ENCODE measurements around the gene OR52N5. TPM values are rescaled to one million over a fixed set of nuclear protein-coding genes. Genes with fewer than 3 reads are reported as not detected.

Gene OR52N5
- total and polyA plus RNA-seq, 8 donors: not detected

- no peak overlapping the region for H3K4me3 ChIP-seq
- intact Hi-C loops (cut with DNase I): loop anchor here in 1 of 2 donors (5.0 kb wide), 1 partner anchor 333 kb away; no protein-coding TSS in a partner anchor
- DNase-seq (no peak), ATAC-seq (no peak)
- H3K27ac ChIP-seq: no peak overlapping the region
- no peaks in the 10 kb centered on the region for H3K27me3 ChIP-seq
- H3K9me3 ChIP-seq: no peaks in the 10 kb centered on the region
- no peak for TF ChIP-seq CTCF (IDR thresholded peaks at IDR 0.05)
- peaks cover 0 to 13% of the 10 kb centered on the region in 2 donors for H3K4me1 ChIP-seq
- no peaks in the 10 kb centered on the region for H3K36me3 ChIP-seq
These were observed 27.0 kb upstream of the OR52N5 start for GRCh38 chr11:5809905-5810795.

GRCh38 chr11:5809122-5809519 lies 26.0 kb upstream of the OR52N5 start:
- DNase-seq (peak in 1 of 4 donors; percentile 26), ATAC-seq (peak; percentile 71)
- Histone ChIP-seq H3K9me3 (peaks cover 0 to under 1% of the 10 kb centered on the region in 2 donors), H3K27me3 (no peaks in the 10 kb centered on the region), H3K4me3 (peak overlapping the region; percentile 35 to 51), H3K4me1 (peaks cover 0 to 13% of the 10 kb centered on the region in 2 donors), H3K27ac (no peak overlapping the region), H3K36me3 (no peaks in the 10 kb centered on the region)
- no peak for TF ChIP-seq CTCF (IDR thresholded peaks at IDR 0.05)
- intact Hi-C loops (cut with DNase I): loop anchor here in 1 of 2 donors (5.0 kb wide), 1 partner anchor 332 kb away; no protein-coding TSS in a partner anchor

GRCh38 chr11:5808500-5809121 lies 25.5 kb upstream of the OR52N5 start, which contains the start of gene OR52N2:
OR52N2 (plus strand) TSS chr11:5808924; CDS start chr11:5820336, 11,412 bp downstream.
- intact Hi-C loops (cut with DNase I): loop anchor here in 1 of 2 donors (5.0 kb wide), 1 partner anchor 331 kb away; no protein-coding TSS in a partner anchor

GRCh38 chr11:5807580-5807979 lies 24.4 kb upstream of the OR52N5 start:
- Histone ChIP-seq H3K27ac (no peak overlapping the region), H3K9me3 (peaks cover 0 to 8% of the 10 kb centered on the region in 2 donors), H3K4me3 (no peak overlapping the region), H3K27me3 (no peaks in the 10 kb centered on the region), H3K4me1 (peaks cover 0 to 13% of the 10 kb centered on the region in 2 donors), H3K36me3 (no peaks in the 10 kb centered on the region)
- DNase-seq (no peak), ATAC-seq (no peak)
- TF ChIP-seq CTCF (IDR thresholded peaks at IDR 0.05): no peak
- intact Hi-C loops (cut with DNase I): loop anchor here in 1 of 2 donors (5.0 kb wide), 1 partner anchor 330 kb away; no protein-coding TSS in a partner anchor

More at GRCh38 chr11:5808500-5809121, 25.5 kb upstream of the OR52N5 start, which contains the start of gene OR52N2:
- H3K36me3 ChIP-seq: no peaks in the 10 kb centered on the region
- ATAC-seq (peak; percentile 100), DNase-seq (peak; percentile 53 to 80 (median 73))
- peaks cover 0 to 5% of the 10 kb centered on the region in 2 donors for H3K9me3 ChIP-seq
- H3K27ac ChIP-seq: no peak within 1 kb of the TSS
- peaks cover 0 to 13% of the 10 kb centered on the region in 2 donors for H3K4me1 ChIP-seq
- peak; percentile 85 to 91 for TF ChIP-seq CTCF (IDR thresholded peaks at IDR 0.05)
- H3K27me3 ChIP-seq: no peaks in the 10 kb centered on the region
- H3K4me3 ChIP-seq: peak within 1 kb of the TSS; percentile 35 to 51

Measured in left lung (tissue), 10 donors.